PC-9 (cell line): ENCODE measurements around the gene CEP70. TPM values are rescaled to one million over a fixed set of nuclear protein-coding genes. Genes with fewer than 3 reads are reported as not detected.
"Not testable (repeated sequence)": the region's sequence is repeated elsewhere in the genome, so short reads cannot be mapped to it uniquely, and the experiment has no call there.

Experiments used
- BruUV-seq: library from RNA; stranded (reverse); fragments of 400-500 nt; replicated peaks from 2 replicates; lab custom pipeline; 2021; lab: Mats Ljungman, UMichigan
- CTCF ChIA-PET: fragments of 300-600 bp; sonication (Branson Sonifier 250); formaldehyde crosslinking; loops from one replicate; lab custom pipeline; 2022; ENCODE audit warnings: antibody characterized with exemption; lab: Charles Lee
- POLR2A ChIA-PET: fragments of 300-600 bp; sonication (Branson Sonifier 250); formaldehyde crosslinking; loops from one replicate; lab custom pipeline; 2022; ENCODE audit warnings: antibody characterized with exemption; ENCODE audit not compliant: unreplicated experiment; lab: Charles Lee
- DNase-seq, 2 experiments: peaks; one replicate each; pipeline versions ENCODE4 v3.0.0 to v3.0.0-alpha.2; 2015 to 2022; ENCODE audit warnings: mixed read lengths in 1 of 2
- H2AFZ ChIP-seq: fragments of 200-600 bp; sonication (generic); 2 replicates; pipeline ENCODE4 v1.8.1; 2017; ENCODE audit warnings: antibody characterized with exemption
- H3F3A ChIP-seq: fragments of 200-600 bp; sonication (generic); 2 replicates; pipeline ENCODE4 v1.8.1; 2017; ENCODE audit warnings: antibody characterized with exemption, mild to moderate bottlenecking, low read depth; ENCODE audit not compliant: insufficient read depth
- H3K27ac ChIP-seq: fragments of 200-600 bp; sonication (generic); 2 replicates; pipeline ENCODE4 v1.6.1; 2016; ENCODE audit warnings: mixed run types
- H3K27me3 ChIP-seq: fragments of 200-600 bp; sonication (generic); 2 replicates; pipeline ENCODE4 v1.6.1; 2016; ENCODE audit warnings: low read depth, mixed run types; ENCODE audit not compliant: insufficient read depth
- H3K36me3 ChIP-seq: fragments of 200-600 bp; sonication (generic); 2 replicates; pipeline ENCODE4 v1.6.1; 2016; ENCODE audit warnings: low read depth, mixed run types
- H3K4me1 ChIP-seq: fragments of 200-600 bp; sonication (generic); replicated peaks from 2 replicates; pipeline ENCODE4 v1.6.1; 2016; ENCODE audit warnings: mixed run types; ENCODE audit not compliant: insufficient read depth
- H3K4me2 ChIP-seq: fragments of 200-600 bp; sonication (generic); 2 replicates; pipeline ENCODE4 v1.6.1; 2017; ENCODE audit warnings: mixed run types
- H3K4me3 ChIP-seq: fragments of 200-600 bp; sonication (generic); 2 replicates; pipeline ENCODE4 v1.6.1; 2016; ENCODE audit warnings: mixed run types
- H3K79me2 ChIP-seq: fragments of 200-600 bp; sonication (generic); 2 replicates; pipeline ENCODE4 v1.6.1; 2017; ENCODE audit warnings: low read depth, mixed run types
- H3K9me2 ChIP-seq: fragments of 200-600 bp; sonication (generic); 2 replicates; pipeline ENCODE4 v1.8.1; 2017; ENCODE audit warnings: mild to moderate bottlenecking; ENCODE audit not compliant: insufficient read depth
- H3K9me3 ChIP-seq: fragments of 200-600 bp; sonication (generic); 2 replicates; pipeline ENCODE4 v1.8.1; 2016; ENCODE audit warnings: low read depth; ENCODE audit not compliant: insufficient read depth
- H4K20me1 ChIP-seq: fragments of 200-600 bp; sonication (generic); 2 replicates; pipeline ENCODE4 v1.8.1; 2017; ENCODE audit not compliant: insufficient read depth
- CTCF ChIP-seq: fragments of 200-600 bp; sonication (generic); conservative IDR thresholded peaks from 2 replicates; pipeline ENCODE4 v1.6.1; 2017; ENCODE audit warnings: mixed run types, antibody characterized with exemption, mild to moderate bottlenecking, moderate library complexity
- EZH2 ChIP-seq: fragments of 200-600 bp; sonication (generic); IDR thresholded peaks from 2 replicates; pipeline ENCODE4 v1.8.0; 2017; ENCODE audit warnings: antibody characterized with exemption, low read depth
- intact Hi-C: fragments of 100-400 bp; cut with micrococcal nuclease; formaldehyde crosslinking; loops from one replicate; pipeline ENCODE4 v1.10.0; 2022; ENCODE audit not compliant: unreplicated experiment
- total RNA-seq: library from RNA; stranded (reverse); gene quantifications from 2 replicates; pipeline ENCODE4 v1.2.3, GENCODE V29; 2021

Gene CEP70
- total RNA-seq, 1 experiment from 2014 or later: 73.6 TPM

GRCh38 chr3:138559134-138559533, 34.9 kb downstream of the CEP70 start:
- Histone ChIP-seq H3K79me2 (no peaks in the 10 kb centered on the region), H3K9me2 (no peaks in the 10 kb centered on the region), H3K4me2 (no peak overlapping the region), H3K27ac (no peak overlapping the region), H3K36me3 (no peaks in the 10 kb centered on the region; the same call in 1 of the 2 replicates), H2AFZ (no peak overlapping the region), H4K20me1 (no peaks in the 10 kb centered on the region), H3K27me3 (no peaks in the 10 kb centered on the region), H3K9me3 (peaks cover 12% of the 10 kb centered on the region), H3F3A (no peaks in the 10 kb centered on the region), H3K4me1 (no peaks in the 10 kb centered on the region), H3K4me3 (no peak overlapping the region)
- intact Hi-C loops: no loop called here
- BruUV-seq: no TSS peak
- TF ChIP-seq EZH2: no peak
- no peak for TF ChIP-seq CTCF
- ChIA-PET CTCF (no interaction called here), POLR2A (no interaction called here)
- no peak for DNase-seq

GRCh38 chr3:138554775-138555174, 39.3 kb downstream of the CEP70 start:
- CTCF ChIA-PET: not testable (repeated sequence)

GRCh38 chr3:138550958-138551357, 43.1 kb downstream of the CEP70 start:
- BruUV-seq, H3K79me2 ChIP-seq, H3K27ac ChIP-seq, H2AFZ ChIP-seq, H3K4me1 ChIP-seq, H3F3A ChIP-seq, H4K20me1 ChIP-seq, H3K4me2 ChIP-seq, DNase-seq, H3K9me3 ChIP-seq, H3K9me2 ChIP-seq, H3K4me3 ChIP-seq, H3K27me3 ChIP-seq, intact Hi-C loops: not testable (repeated sequence)
- ChIA-PET POLR2A (interaction anchor here (0.6 kb wide), 1 partner anchor 760 kb away, joined by 5 read pairs; no protein-coding TSS in a partner anchor), CTCF (interaction anchor here (0.5 kb wide), 1 partner anchor 46 kb away, joined by 5 read pairs; no protein-coding TSS in a partner anchor)
- peaks cover 23% of the 10 kb centered on the region for H3K36me3 ChIP-seq

More at GRCh38 chr3:138554775-138555174, 39.3 kb downstream of the CEP70 start:
- intact Hi-C loops, POLR2A ChIA-PET, H3K79me2 ChIP-seq, H3K4me3 ChIP-seq, H3K9me2 ChIP-seq, DNase-seq, H4K20me1 ChIP-seq, H3K27ac ChIP-seq, H3K4me1 ChIP-seq, H3K36me3 ChIP-seq, H3K4me2 ChIP-seq, BruUV-seq, H3K27me3 ChIP-seq, H2AFZ ChIP-seq, H3F3A ChIP-seq: not testable (repeated sequence)
- H3K9me3 ChIP-seq: peaks cover 17% of the 10 kb centered on the region

GRCh38 chr3:138549179-138549977, 44.7 kb downstream of the CEP70 start:
- Histone ChIP-seq H3K9me2 (no peaks in the 10 kb centered on the region), H3K79me2 (no peaks in the 10 kb centered on the region), H3F3A (no peaks in the 10 kb centered on the region), H2AFZ (no peak overlapping the region), H4K20me1 (no peaks in the 10 kb centered on the region), H3K27me3 (no peaks in the 10 kb centered on the region), H3K4me3 (no peak overlapping the region), H3K36me3 (peaks cover 26% of the 10 kb centered on the region), H3K4me1 (no peaks in the 10 kb centered on the region), H3K27ac (no peak overlapping the region), H3K9me3 (peaks cover 13% of the 10 kb centered on the region; the same call in 1 of the 2 replicates), H3K4me2 (no peak overlapping the region)
- ChIA-PET POLR2A (no interaction called here), CTCF (no interaction called here)
- BruUV-seq: no TSS peak
- TF ChIP-seq EZH2: no peak
- TF ChIP-seq CTCF: no peak
- no peak for DNase-seq
- intact Hi-C loops: no loop called here
